Testis (tissue), 3 donors: ENCODE data around the gene CD8A. TPM values are rescaled to one million over a fixed set of nuclear protein-coding genes. Genes with fewer than 3 reads are reported as not detected.

Experiments
- DNase-seq: peaks from one replicate; pipeline ENCODE4 v3.0.0-alpha.2; 2019
- H3K27ac ChIP-seq, 2 donors: fragments of 200-600 bp; sonication (generic); one replicate each; pipeline ENCODE4 v1.5.1; 2019
- H3K27me3 ChIP-seq: fragments of 200-600 bp; sonication (generic); one replicate; pipeline ENCODE4 v1.5.1; 2019
- H3K36me3 ChIP-seq: fragments of 200-600 bp; sonication (generic); one replicate; pipeline ENCODE4 v1.5.1; 2017; ENCODE audit warnings: low read depth; ENCODE audit errors: missing control alignments
- H3K4me1 ChIP-seq: fragments of 200-600 bp; sonication (generic); one replicate; pipeline ENCODE4 v1.5.1; 2019
- H3K4me3 ChIP-seq, 2 donors: fragments of 200-600 bp; sonication (generic); one replicate each; pipeline ENCODE4 v1.5.1; 2017 to 2019
- H3K9me3 ChIP-seq: fragments of 200-600 bp; sonication (generic); one replicate; pipeline ENCODE4 v1.5.1; 2017
- CTCF ChIP-seq, 3 experiments: fragments of 450-650 bp in 2 of 3; fragments of 200-600 bp in 1 of 3; sonication (generic) in 1 of 3; IDR thresholded peaks; one replicate each; pipeline ENCODE4 v1.5.1; 2016 to 2019; ENCODE audit warnings: antibody characterized with exemption in 3 of 3, mild to moderate bottlenecking in 2 of 3, moderate library complexity in 1 of 3
- POLR2A ChIP-seq: fragments of 450-650 bp; IDR thresholded peaks from one replicate; pipeline ENCODE4 v1.6.1; 2017; ENCODE audit warnings: antibody characterized with exemption, mild to moderate bottlenecking, moderate library complexity
- WGBS, 2 donors: methylation state at CpG; one replicate each; pipeline ENCODE4 v1.1.5; 2018; 5-methylcytosine and 5-hydroxymethylcytosine counted together
- intact Hi-C: fragments of 100-400 bp; cut with DNase I; formaldehyde crosslinking; loops from one replicate; pipeline ENCODE4 v1.15.1; 2023; ENCODE audit warnings: low total_unique reads
- polyA plus RNA-seq: library from polyadenylated mRNA; stranded (reverse); fragments of 350-450 nt; fragmentation: Illumina TruSeq; extraction: RNeasy Lipid Tissue Mini Kit (QIAGEN cat#74804); gene quantifications from one replicate; pipeline ENCODE4 v1.2.3, GENCODE V29; 2014; ENCODE audit warnings: low read depth, low replicate concordance; ENCODE audit not compliant: insufficient read depth
- total RNA-seq, 2 donors: library from RNA; depleted of rRNA; stranded (reverse); fragments of >200 nt; gene quantifications; one replicate each; pipeline ENCODE4 v1.2.3, GENCODE V29; 2016

CD8A gene
- total and polyA plus RNA-seq, 3 donors from 2014 or later, result 0.31 to 2.9 (median 1.7) TPM

- intact Hi-C loops, result no loop called here
- Histone ChIP-seq H3K9me3 (no peaks in the 10 kb centered on the region), H3K4me1 (peaks cover 17% of the 10 kb centered on the region), H3K4me3 (peak overlapping the region in 1 of 2 donors; percentile 38), H3K27ac (no peak overlapping the region), H3K36me3 (no peaks in the 10 kb centered on the region), H3K27me3 (no peaks in the 10 kb centered on the region)
- TF ChIP-seq POLR2A (no peak), CTCF (IDR thresholded peaks at IDR 0.05) (no peak)
- DNase-seq, result no peak
- WGBS, 2 donors, result 0 to 13% methylated on average over 3 to 13 of the region's 40 CpGs
Observed at GRCh38 chr2:86789687-86790133, 1.0 kb downstream of the CD8A start.

DNA sequence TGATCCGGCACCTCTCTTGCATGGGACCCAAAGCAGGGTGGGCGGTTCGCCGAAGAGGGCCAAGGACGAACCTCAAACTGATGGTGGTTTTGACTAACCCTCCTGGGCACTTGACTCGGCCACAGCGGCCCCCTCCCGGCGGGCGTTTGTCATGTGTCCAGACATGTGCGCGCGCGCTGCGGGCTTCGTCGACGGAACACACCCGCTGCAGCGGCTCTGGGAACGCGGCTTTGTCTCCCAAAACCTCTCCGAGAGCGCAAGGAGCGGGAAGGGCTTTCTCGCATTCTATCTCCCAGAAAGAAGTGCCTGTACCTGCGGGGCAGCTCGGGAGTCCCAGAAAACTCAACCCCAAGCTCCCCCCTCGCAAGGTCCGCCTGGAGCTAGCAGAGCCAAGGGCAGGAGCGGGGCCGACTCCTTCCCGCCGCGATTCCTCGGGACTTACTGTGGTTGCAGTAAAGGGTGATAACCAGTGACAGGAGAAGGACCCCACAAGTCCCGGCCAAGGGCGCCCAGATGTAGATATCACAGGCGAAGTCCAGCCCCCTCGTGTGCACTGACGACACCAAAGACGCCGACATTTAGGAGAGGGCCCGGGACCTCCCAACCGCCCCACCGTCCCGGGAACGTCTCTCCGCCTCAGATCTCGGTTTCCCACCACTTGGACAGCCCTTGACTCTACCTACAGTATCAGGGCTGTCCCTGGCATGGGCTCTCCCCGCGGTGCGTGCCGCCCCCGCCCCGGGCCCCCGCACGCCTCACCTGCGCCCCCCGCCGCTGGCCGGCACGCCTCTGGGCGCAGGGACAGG is 1.6 kb downstream of the CD8A start:
- no peak overlapping the region for H3K27ac ChIP-seq
- H3K9me3 ChIP-seq, result no peaks in the 10 kb centered on the region
- H3K4me3 ChIP-seq, result no peak overlapping the region
- no peaks in the 10 kb centered on the region for H3K27me3 ChIP-seq
- peaks cover 17% of the 10 kb centered on the region for H3K4me1 ChIP-seq
- DNase-seq, result peak; percentile 37
- intact Hi-C loops, result no loop called here
- TF ChIP-seq CTCF (IDR thresholded peaks at IDR 0.05), result no peak
- TF ChIP-seq POLR2A, result no peak
- WGBS, 2 donors, result 6 to 7% methylated on average over 13 to 55 of the region's 64 CpGs
- H3K36me3 ChIP-seq, result no peaks in the 10 kb centered on the region

- intact Hi-C loops, result no loop called here
- no peak for TF ChIP-seq POLR2A
- TF ChIP-seq CTCF (IDR thresholded peaks at IDR 0.05), result no peak
- H3K4me1 ChIP-seq, result peaks cover 17% of the 10 kb centered on the region
- no peaks in the 10 kb centered on the region for H3K36me3 ChIP-seq
- no peak overlapping the region for H3K27ac ChIP-seq
- H3K4me3 ChIP-seq, result no peak overlapping the region
- H3K9me3 ChIP-seq, result no peaks in the 10 kb centered on the region
- H3K27me3 ChIP-seq, result no peaks in the 10 kb centered on the region
- WGBS, 2 donors, result 10 to 20% methylated on average over 7 of the region's 7 CpGs
- DNase-seq, result no peak
Observed at GRCh38 chr2:86788165-86788564, 2.5 kb downstream of the CD8A start.

- WGBS, 2 donors, result 10 to 27% methylated on average over 2 of the region's 2 CpGs
- intact Hi-C loops, result no loop called here
- Histone ChIP-seq H3K27ac (no peak overlapping the region), H3K4me3 (no peak overlapping the region), H3K9me3 (no peaks in the 10 kb centered on the region), H3K4me1 (peaks cover 17% of the 10 kb centered on the region), H3K27me3 (no peaks in the 10 kb centered on the region), H3K36me3 (no peaks in the 10 kb centered on the region)
- peak; percentile 52 for DNase-seq
- no peak for TF ChIP-seq POLR2A
- TF ChIP-seq CTCF (IDR thresholded peaks at IDR 0.05), result no peak
Observed at GRCh38 chr2:86787736-86788135, 3.0 kb downstream of the CD8A start.
